NT2/D1 (cell line): ENCODE measurements around the gene PIK3IP1.

Experiments
- YY1 ChIP-seq: IDR thresholded peaks from 2 replicates; pipeline ENCODE4 v1.6.1; 2011; ENCODE audit not compliant: insufficient read length, insufficient read depth
- ZNF274 ChIP-seq: IDR thresholded peaks from 2 replicates; pipeline ENCODE4 v1.6.1; 2011; ENCODE audit warnings: mild to moderate bottlenecking, low read depth, low read length

GRCh38 chr22:31334329-31334728 is 42.0 kb upstream of the PIK3IP1 start:
- TF ChIP-seq ZNF274: no peak
- no peak for TF ChIP-seq YY1
